Left ventricle myocardium inferior (tissue), 1 donor: ENCODE results near the gene NRG4. TPM values are rescaled to one million over a fixed set of nuclear protein-coding genes. Genes with fewer than 3 reads are reported as not detected.
A peak's percentile ranks its signal among the peaks of the same experiment; 100 is the strongest.
"Not testable (repeated sequence)": the region's sequence is repeated elsewhere in the genome, so short reads cannot be mapped to it uniquely, and the experiment has no call there.

Source experiments
- DNase-seq: peaks from one replicate; pipeline ENCODE4 v3.0.0-alpha.2; 2020
- H3K27ac ChIP-seq: fragments of 200-600 bp; replicated peaks from 2 replicates; pipeline ENCODE4 v1.8.0; 2021
- H3K27me3 ChIP-seq: fragments of 200-600 bp; 2 replicates; pipeline ENCODE4 v1.8.0; 2021; ENCODE audit warnings: low read depth
- H3K36me3 ChIP-seq: fragments of 200-600 bp; 2 replicates; pipeline ENCODE4 v1.8.0; 2021
- H3K4me1 ChIP-seq: fragments of 200-600 bp; 2 replicates; pipeline ENCODE4 v1.8.0; 2021
- H3K4me3 ChIP-seq: fragments of 200-600 bp; 2 replicates; pipeline ENCODE4 v1.8.0; 2021; ENCODE audit warnings: mild to moderate bottlenecking, moderate library complexity
- H3K9me3 ChIP-seq: fragments of 200-600 bp; replicated peaks from 2 replicates; pipeline ENCODE4 v1.8.0; 2021
- intact Hi-C: fragments of 100-400 bp; cut with micrococcal nuclease; formaldehyde crosslinking; loops from one replicate; pipeline ENCODE4 v1.11.0; 2022
- total RNA-seq: library from RNA; stranded (reverse); fragmentation: NEBNext Ultra II Directional; extraction: Animal tissue kit (Norgen Biotek cat#: 25700); gene quantifications from one replicate; pipeline ENCODE4 v1.2.1, GENCODE V29; 2021
- TF ChIP-seq, protein P1 (sequence below): fragments of 200-600 bp; IDR thresholded peaks from 2 replicates; pipeline ENCODE4 v1.8.0; 2021; ENCODE audit warnings: antibody characterized with exemption, mild to moderate bottlenecking, borderline replicate concordance
- donor health status: DM: no; HTN: yes; CAD: no; lungs with severe emphysema.

NRG4 gene
- total RNA-seq, 1 donor from 2014 or later = not detected

GRCh38 chr15:75916978-75917377, 95.2 kb downstream of the NRG4 start:
- no peak overlapping the region for H3K27ac ChIP-seq
- TF ChIP-seq, protein P1, sequence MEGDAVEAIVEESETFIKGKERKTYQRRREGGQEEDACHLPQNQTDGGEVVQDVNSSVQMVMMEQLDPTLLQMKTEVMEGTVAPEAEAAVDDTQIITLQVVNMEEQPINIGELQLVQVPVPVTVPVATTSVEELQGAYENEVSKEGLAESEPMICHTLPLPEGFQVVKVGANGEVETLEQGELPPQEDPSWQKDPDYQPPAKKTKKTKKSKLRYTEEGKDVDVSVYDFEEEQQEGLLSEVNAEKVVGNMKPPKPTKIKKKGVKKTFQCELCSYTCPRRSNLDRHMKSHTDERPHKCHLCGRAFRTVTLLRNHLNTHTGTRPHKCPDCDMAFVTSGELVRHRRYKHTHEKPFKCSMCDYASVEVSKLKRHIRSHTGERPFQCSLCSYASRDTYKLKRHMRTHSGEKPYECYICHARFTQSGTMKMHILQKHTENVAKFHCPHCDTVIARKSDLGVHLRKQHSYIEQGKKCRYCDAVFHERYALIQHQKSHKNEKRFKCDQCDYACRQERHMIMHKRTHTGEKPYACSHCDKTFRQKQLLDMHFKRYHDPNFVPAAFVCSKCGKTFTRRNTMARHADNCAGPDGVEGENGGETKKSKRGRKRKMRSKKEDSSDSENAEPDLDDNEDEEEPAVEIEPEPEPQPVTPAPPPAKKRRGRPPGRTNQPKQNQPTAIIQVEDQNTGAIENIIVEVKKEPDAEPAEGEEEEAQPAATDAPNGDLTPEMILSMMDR = no peak
- no peak overlapping the region for H3K4me3 ChIP-seq
- peaks cover 46% of the 10 kb centered on the region for H3K36me3 ChIP-seq
- peaks cover 5% of the 10 kb centered on the region for H3K4me1 ChIP-seq
- DNase-seq = no peak
- intact Hi-C loops = no loop called here
- H3K9me3 ChIP-seq = no peaks in the 10 kb centered on the region
- no peaks in the 10 kb centered on the region for H3K27me3 ChIP-seq

GRCh38 chr15:75910355-75910754, 101.9 kb downstream of the NRG4 start:
- intact Hi-C loops = not testable (repeated sequence)

DNA sequence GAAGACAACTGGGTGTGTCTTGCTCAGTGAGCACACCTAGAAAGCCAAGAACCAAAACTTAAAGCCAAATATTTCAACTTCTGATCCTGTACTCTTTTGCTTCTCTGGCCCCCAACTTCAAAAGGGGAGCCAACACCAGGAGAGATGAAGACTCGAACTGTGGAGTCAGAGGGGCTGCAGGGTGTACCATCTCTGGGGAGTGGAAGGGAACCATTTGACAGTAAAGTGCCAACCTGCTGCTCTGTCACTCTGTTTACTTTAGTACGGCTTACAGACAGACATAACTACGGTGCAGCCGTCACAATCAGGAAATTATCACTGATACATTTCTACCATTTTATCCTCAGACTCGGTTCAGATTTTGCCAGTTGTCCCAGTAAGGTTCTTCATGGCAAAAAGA, 107.0 kb downstream of the NRG4 start:
- peaks cover 17% of the 10 kb centered on the region for H3K36me3 ChIP-seq
- H3K4me3 ChIP-seq = peak overlapping the region; percentile 93
- intact Hi-C loops = no loop called here
- H3K27ac ChIP-seq = no peak overlapping the region
- H3K4me1 ChIP-seq = peaks cover 46% of the 10 kb centered on the region
- DNase-seq = no peak
- H3K9me3 ChIP-seq = no peaks in the 10 kb centered on the region
- TF ChIP-seq, protein P1 = no peak
- no peaks in the 10 kb centered on the region for H3K27me3 ChIP-seq

More at GRCh38 chr15:75910355-75910754, 101.9 kb downstream of the NRG4 start:
- DNase-seq, H3K4me3 ChIP-seq, H3K27ac ChIP-seq, H3K9me3 ChIP-seq, H3K27me3 ChIP-seq: not testable (repeated sequence)
- H3K36me3 ChIP-seq = peaks cover 53% of the 10 kb centered on the region
- H3K4me1 ChIP-seq = peaks cover 11% of the 10 kb centered on the region

- Histone ChIP-seq H3K36me3 (peaks cover 15% of the 10 kb centered on the region), H3K4me1 (peaks cover 40% of the 10 kb centered on the region), H3K4me3 (peak within 1 kb of the TSS; percentile 93), H3K9me3 (no peaks in the 10 kb centered on the region), H3K27ac (peak within 1 kb of the TSS; percentile 85), H3K27me3 (no peaks in the 10 kb centered on the region)
- TF ChIP-seq, protein P1 = no peak
- peak; percentile 91 for DNase-seq
- intact Hi-C loops = no loop called here
Observed at GRCh38 chr15:75903331-75904239, 108.6 kb downstream of the NRG4 start, which contains the start of gene FBXO22. TSS of gene FBXO22 (plus strand) at chr15:75903878. CDS start at chr15:75903964, 86 bp downstream.

DNA sequence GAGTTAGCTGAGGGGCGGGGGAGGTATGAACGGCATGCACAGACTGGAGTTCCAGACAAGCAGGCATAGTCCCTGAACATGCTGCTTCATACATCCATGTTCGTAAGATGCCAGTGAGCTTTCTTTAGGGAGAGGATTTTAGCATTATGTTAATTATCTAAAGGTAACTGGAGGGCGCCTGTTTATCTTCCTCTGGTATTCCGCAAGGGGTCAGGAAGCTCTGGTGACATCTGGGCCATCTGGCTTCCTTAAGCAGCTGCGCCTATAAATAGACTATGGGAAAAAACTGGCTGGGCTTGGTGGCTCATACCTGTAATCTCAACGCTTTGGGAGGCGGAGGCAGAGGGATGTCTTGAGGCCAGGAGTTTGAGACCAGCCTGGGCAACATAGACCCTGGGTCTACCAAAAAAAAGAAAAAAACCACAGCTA, 110.1 kb downstream of the NRG4 start:
- TF ChIP-seq, protein P1 = no peak
- H3K4me3 ChIP-seq = no peak overlapping the region
- no peak for DNase-seq
- peaks cover 15% of the 10 kb centered on the region for H3K36me3 ChIP-seq
- H3K27me3 ChIP-seq = no peaks in the 10 kb centered on the region
- intact Hi-C loops = no loop called here
- H3K27ac ChIP-seq = peak overlapping the region; percentile 85
- H3K9me3 ChIP-seq = no peaks in the 10 kb centered on the region
- H3K4me1 ChIP-seq = peaks cover 40% of the 10 kb centered on the region

GRCh38 chr15:75900577-75900976, 111.6 kb downstream of the NRG4 start:
- TF ChIP-seq, protein P1 = no peak
- intact Hi-C loops = no loop called here
- Histone ChIP-seq H3K27ac (no peak overlapping the region), H3K27me3 (no peaks in the 10 kb centered on the region), H3K36me3 (peaks cover 11% of the 10 kb centered on the region), H3K9me3 (no peaks in the 10 kb centered on the region), H3K4me3 (no peak overlapping the region), H3K4me1 (peaks cover 37% of the 10 kb centered on the region)
- no peak for DNase-seq
